Measurements from ENCODE around the gene CCDC107.
"Not testable (repeated sequence)": the region's sequence is repeated elsewhere in the genome, so short reads cannot be mapped to it uniquely, and the experiment has no call there.

Gene CCDC107, protein sequence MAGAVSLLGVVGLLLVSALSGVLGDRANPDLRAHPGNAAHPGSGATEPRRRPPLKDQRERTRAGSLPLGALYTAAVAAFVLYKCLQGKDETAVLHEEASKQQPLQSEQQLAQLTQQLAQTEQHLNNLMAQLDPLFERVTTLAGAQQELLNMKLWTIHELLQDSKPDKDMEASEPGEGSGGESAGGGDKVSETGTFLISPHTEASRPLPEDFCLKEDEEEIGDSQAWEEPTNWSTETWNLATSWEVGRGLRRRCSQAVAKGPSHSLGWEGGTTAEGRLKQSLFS

DNA sequence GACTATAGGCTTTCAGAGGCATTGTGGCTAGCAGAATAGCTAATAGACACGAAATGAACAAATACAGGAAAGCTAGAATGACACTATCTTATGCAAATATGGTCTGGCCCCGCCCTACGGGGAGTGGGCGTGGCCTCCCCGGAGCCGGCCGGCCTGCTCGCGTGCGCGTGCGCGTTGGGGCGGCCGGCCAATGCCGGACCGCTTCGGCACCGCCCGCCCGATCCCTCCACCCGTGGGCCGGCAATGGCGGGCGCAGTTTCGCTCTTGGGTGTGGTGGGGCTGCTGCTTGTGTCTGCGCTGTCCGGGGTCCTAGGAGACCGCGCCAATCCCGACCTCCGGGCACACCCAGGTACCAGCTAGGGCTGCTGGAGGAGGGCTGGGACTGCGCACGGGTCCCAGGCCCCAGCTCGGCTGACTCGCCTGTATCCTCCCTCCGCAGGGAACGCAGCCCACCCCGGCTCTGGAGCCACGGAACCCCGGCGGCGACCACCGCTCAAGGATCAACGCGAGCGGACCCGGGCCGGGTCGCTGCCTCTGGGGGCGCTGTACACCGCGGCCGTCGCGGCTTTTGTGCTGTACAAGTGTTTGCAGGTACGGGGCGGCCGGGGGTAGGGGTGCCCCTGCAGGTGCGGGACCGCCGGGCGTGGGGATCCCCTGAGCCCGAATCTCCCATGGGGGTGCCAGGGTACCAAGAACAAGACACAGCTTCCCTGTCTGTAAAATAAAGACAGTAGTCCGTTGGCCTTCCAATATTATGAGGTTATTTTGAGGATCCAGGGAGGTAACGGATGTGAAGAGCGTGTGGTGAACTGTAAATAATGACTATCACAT lies at the start of gene CCDC107:
Gene CCDC107 (plus strand): TSS at position 156 of the 831 bp plus-strand sequence. CDS start 88 bp downstream, at position 244.
- peak; percentile 53 for DNase-seq

DNA sequence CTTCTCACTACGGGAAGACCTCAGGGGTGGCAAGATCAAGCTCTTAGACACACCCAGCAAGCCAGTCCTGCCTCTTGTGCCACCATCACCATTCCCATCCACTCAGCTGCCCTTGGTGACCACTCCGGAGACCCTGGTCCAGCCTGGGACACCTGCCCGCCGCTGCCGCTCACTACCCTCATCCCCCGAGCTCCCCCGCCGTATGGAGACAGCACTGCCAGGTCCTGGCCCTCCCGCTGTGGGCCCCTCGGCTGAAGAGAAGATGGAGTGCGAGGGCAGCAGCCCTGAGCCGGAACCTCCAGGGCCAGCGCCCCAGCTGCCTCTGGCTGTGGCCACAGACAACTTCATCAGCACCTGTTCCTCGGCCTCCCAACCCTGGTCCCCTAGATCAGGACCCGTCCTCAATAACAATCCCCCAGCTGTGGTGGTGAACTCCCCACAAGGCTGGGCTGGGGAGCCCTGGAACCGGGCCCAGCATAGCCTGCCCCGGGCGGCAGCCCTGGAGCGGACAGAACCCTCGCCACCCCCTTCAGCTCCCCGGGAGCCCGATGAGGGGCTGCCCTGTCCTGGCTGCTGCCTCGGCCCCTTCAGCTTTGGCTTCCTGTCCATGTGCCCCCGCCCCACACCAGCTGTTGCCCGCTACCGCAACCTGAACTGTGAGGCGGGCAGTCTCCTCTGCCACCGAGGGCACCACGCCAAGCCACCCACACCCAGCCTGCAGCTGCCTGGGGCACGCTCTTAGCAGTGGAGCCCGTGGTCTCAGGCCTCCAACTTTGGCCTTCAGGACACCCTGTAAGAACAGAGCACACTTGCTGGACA lies 48.9 kb upstream of the CCDC107 start:
- no peak for DNase-seq

DNA sequence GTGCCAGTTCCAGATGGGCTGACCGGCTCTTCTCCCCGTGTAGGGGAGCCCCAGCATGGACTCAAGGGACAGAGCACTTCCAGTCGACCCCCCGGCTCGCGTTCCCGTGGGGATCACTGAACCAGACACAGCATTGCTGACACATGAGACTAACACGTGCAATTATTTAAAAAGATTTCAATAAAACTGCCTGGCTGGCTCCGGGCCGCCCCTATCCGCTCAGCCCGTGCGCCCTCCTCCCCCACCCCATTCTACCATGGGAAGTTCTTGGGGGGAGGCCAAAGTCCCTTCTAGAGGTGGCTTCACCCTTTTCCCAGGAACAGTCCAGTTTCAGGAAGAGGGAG lies 48.3 kb upstream of the CCDC107 start:
- no peak for DNase-seq

DNA sequence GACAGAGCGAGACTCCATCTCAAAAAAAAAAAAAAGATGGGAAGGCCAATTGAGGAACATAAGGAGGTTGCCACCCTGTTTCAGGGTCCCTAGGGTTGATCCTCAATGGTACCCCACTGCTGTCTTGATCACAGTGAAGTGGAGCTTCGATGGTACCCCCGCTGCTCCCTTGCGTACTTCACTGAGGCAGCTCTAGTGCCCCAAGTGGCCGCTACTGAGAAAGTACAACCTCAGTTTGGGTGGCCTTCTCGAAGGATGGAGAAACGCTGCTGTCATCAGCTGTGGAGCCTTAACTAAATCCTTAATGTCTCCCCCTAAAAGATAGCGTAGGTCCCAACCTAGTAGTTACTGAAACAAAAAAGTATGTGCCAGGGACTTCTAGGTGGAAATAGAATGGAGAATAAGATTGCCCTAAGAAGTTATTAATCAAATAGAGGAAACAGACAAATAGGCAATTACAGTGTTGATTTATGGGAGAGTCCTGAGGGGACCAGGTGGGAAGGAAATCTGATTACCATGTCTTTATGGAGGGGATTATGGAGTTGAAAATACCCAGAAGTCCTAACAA lies 46.8 kb upstream of the CCDC107 start:
- no peak for DNase-seq

DNA sequence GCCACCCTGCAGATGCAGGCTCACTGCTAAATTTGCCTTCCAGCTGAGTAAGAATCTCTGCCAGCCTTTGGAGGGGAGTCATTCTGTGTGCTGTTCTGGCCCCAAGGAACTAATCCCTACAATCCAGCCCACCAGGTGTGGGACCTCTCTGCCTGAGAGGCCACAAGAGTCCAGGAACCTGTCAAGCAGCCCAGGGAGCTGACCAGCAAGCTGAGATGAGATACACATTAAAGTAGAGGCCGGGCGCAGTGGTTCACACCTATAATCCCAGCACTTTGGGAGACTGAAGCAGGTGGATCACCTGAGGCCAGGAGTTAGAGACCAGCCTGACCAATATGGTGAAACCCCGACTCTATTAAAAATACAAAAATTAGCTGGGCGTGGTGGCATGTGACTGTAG lies 46.0 kb upstream of the CCDC107 start:
- DNase-seq, result not testable (repeated sequence)

DNA sequence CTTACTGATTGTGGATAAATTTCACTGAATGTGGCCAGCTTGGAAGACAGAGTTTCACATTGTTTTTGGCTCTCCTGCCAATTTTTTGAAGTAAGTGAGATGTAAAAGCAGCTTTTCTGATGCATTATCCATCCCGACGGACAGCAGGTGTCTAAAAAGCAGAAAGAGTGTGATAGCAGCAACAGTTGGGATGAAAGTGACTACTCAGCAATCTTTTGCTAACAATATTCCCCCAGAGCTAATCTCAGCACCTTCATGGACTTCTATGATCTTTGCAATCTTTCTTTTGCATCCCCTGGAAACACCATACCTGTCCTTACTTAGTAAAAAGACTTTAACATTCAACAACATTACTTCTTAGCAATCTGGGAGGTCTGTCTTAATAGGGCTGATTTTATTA lies 45.2 kb upstream of the CCDC107 start:
- no peak for DNase-seq

DNA sequence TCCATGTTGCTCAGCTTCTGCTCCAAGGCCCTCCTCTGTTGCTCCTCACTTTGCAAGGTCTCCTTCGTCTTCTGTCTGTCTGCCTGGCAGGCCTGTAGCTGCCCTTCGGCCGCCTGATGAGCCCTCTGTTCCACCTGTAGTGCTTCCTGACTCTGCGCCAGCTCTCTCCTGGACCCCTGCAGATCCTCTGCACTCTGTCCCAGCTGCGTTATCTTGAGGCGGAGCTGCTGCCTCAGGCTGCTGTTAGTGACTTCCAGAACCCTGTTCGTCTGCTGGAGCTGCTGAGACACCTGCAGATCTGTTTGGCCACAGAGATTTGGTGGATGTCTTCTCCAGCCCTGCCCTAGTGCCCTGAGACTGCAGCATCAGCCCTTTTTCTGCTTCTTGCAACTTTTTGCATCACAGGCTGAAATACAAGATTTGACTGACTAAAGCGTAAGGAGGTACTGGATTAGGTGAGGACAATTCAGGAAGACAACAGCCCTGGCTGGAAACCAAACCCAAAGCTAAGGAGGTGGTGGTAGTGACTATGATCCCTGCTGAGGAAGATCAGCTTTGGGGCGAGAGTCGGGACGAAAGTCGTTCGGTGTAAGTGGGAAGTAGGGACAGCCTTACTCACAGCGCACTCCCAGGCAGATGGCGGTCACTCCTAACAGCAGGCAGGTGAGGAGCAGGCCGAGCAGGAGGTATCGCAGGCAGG lies 42.0 kb upstream of the CCDC107 start:
- DNase-seq, result no peak

DNA sequence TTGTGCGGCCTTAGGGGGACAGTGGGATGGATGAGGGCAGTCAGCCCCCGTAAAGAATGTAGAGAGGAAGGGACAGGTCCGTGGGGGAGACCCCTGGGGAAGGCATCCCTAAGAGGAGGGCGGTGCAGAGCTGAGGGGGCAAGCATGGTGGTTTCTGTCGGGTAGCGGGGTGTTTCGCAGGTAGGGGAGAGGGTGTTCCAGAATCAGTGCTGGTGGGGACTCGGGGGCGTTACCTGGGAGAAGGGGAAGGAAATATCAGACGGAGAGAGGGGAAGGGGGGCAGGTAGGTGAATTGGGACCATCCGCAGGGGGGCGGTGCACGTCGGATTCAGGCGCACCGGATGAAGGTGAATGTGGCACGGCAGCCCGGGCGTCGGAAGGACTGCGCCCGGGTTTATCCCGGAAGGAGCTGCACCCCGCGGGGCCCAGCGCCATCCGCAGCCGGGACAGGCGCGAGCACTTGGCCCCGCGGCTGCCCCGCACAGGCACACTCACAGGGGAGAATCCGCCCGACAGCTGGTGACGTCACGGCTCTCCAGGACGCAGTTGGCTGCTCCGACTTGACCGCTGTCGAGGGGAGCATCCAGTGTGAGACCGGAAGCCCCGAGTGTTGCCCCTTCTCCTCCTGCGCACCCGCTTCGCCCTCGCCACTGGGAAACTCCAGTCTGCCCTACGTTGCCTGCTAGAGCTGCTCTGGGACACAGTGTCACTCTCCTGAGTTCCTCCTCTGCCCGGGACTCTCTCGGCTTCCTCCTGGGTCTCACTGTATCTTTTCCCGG lies 41.2 kb upstream of the CCDC107 start:
- DNase-seq, result no peak

DNA sequence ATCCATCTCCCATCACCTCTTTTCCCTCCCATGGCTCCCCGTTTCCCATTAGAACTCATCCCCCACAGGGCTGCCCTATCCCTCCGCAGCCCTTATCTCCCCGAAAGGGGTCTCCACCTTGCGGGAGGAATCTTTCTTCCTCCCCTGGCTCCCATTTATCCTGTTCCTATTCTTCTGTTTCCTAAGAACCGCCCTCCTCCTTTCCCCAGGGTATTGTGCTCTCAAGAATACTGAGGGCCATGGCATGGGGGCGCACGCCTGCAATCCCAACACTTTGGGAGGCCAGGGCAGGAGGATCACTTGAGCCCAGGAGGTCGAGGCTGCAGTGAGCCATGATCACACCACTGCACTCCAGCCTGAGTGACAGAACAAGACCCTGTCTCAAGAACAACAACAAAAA lies 40.5 kb upstream of the CCDC107 start:
- DNase-seq, result no peak

DNA sequence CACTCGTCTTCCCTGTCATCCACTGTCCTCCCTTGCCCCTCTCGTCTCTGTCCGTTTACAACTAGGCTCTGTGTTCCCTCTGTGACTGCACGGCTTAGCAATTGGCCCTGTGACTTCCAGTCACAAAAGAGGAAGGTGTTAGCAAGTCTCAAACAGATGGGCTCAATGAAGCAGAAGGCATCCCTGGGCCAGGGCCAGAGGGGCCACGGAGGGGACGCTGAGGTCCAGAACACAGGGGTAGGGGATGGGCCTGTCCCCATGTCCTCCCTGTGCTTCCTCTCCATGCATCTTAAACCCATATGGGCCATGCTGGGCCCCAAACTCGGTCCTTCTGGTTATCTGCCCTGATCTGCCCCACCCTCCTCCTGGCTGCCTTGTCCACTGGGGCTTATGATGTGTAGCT lies 39.8 kb upstream of the CCDC107 start, which contains the start of gene CD72:
Gene CD72 (minus strand): TSS at position 89 of the 403 bp plus-strand sequence. CDS start 110 bp downstream, outside the sequence.
- no peak for DNase-seq

DNA sequence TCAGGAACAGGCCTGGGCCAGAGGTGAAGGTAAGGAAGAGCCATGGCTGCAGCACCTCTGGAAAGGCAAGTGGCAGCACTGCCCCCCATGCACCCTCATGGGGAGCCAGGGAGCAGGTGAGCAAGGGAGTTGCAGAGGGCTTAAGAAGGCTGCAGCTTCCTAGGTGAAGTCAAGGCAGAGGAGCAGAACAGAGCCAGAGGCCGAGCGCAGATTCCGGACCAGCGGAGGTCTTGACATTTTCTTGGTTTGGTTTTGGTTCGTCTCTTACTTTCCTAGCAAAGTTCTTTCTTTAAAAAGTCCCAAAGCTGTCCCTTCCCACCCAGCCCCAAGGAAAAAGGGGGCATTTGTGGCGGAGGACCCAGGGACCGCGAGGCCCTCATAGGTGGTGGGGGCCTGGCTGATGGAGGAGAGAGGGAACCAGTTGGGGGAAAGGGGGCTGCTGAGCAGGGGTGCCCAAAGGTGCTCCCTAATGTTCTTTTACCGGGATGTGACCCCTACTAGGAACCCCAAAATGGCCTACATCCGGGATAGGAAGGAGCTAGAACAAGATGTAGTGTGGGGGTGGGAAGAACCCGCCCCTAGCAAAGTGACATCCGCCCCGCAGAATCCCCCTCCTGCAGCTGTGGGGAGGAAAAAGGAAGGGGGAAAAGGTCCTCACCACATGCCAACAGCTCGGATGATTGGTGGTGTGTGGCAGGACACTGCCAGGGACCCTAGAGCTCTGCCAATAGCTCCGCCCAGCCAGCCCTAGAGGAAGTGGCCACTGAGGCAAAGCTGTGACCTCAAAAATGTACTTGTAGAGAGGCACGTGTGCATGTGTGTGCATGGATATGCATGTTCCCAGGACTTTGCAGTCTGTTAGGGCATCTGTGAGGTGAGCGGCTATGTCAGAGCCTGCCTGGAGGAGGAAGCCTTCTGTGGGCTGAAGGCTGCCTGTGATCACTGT lies 39.0 kb upstream of the CCDC107 start:
- DNase-seq, result no peak

DNA sequence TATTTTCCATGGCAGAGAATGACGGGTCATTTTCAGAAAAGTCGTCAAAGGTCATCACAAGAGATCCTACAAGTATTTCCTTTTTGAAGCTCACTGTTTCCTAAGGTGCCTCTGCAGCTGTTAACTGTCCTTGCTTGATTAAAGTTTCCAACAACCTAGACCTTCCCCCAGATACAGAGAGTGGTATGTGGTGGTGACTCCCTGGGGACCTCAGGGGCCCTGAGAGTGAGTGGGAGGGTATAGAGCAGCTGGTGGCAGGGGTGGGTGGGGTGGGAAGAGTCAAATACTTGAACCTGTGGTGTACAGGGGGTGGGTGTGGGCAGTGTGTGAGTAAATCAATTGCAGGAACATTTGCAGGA lies 38.3 kb upstream of the CCDC107 start:
- DNase-seq, result no peak

DNA sequence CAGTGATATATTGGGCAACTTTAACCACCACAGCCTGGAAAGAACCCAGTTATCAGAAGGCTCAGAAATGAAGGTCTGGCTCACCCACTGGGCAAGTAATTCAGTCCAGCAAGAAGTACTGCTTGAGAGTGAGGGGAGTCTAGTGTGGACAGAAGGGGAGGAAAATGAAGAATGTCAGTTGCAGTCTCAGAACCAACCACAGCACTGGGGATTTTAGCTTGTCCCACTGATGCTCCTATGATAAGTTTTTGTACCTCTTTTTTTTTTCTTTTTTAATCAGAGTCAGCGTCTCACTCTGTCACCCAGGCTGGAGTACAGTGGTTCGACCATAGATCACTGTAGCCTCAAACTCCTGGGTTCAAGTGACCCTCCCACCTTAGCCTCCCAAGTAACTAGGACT lies 30.5 kb upstream of the CCDC107 start:
- DNase-seq, result no peak

DNA sequence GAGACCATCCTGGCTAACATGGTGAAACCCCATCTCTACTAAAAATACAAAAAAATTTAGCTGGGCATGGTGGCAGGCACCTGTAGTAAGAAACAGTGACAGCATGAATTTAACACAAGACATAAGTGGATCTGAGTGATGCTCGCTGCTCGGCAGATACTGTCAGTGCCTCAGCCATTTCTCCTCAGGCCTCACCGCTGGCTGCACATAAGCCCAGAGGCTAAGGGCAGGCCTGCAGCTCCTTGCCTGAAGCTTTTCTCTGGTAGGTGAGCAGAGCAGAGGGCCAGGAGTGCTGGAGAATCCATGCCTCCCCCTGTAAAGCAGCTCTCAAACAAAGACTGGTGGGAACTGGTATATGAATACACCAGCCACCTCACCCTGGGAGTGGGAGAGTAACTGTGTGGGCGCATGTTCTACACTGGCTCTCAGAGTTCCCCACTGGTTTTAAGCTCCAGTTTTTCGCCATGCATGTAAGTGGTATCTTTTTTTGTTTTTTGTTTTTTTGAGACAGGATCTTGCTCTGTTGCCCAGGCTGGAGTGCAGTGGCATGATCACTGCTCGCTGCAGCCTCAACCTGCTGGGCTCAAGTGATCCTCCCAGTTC lies 29.6 kb upstream of the CCDC107 start:
- DNase-seq, result no peak

DNA sequence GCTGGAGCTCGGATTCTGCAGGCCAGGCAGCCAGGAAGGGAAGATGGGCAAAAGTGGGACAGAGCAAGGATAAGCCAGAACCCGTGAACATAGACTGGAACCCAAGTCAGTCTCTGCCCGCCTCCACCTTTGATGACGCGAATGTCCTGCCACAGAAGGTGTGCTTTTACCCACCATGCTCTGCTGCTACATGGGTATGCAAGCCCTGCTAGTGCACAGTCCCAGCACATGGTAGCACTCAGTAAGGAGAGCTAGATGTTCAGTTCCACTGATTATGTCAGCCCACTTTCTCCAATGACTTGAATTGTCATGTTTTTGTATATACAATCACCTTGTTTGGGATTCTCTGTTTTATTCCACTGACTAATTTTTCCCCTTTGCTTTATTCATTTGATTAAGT lies 28.5 kb upstream of the CCDC107 start:
- no peak for DNase-seq

DNA sequence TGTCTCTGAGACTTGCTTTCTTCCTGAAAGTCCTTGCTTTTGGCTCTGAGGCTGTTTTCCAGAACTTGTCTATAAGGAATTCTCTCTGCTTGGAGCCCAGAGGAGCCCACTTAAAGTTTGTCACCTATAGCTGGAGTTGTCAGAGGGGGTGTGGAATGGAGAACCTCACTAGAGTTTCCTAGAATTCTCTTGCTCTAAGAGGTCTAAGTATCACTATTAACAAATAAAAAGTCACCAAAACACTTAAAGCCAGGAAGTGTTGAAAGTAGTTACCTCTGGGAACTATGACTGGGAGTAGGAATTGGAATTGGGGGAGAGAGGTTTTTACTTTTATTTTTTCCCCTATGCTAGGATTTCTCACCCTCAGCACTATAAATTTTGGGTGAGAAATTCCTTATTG lies 22.4 kb upstream of the CCDC107 start:
- DNase-seq, result no peak

DNA sequence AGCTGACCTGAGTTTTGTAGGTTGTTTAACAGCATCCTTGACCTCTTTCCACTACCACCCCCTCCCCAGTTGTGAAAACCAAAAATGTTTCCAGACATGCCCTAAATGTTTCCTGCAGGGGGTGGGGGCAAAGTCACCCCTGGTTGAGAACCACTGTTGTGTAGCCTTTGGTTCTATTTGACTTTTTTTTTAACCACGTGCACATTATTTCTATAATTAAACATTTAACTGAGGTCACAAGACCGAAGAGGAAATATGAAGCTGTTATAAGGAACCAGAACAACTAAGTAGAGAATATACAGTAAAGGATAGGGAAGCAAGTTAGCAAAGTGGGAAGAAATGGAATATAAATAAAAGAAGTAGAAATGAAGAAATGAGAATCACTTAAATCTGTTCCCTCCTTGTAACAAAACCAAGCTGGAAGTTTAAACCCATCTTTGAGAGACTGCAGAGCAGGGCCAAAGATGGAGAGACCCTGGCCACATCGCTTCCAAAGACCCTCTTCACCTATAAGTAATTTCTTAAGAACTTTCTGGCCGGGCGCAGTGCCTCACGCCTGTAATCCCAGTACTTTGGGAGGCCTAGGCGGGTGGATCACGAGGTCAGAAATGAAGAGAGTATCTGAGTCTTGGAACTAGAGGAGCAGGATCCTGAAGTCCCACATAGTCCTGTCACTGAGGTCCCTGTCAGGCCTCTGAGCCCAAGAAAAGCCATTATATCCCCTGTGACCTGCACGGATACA lies 21.8 kb upstream of the CCDC107 start:
- DNase-seq, result no peak

DNA sequence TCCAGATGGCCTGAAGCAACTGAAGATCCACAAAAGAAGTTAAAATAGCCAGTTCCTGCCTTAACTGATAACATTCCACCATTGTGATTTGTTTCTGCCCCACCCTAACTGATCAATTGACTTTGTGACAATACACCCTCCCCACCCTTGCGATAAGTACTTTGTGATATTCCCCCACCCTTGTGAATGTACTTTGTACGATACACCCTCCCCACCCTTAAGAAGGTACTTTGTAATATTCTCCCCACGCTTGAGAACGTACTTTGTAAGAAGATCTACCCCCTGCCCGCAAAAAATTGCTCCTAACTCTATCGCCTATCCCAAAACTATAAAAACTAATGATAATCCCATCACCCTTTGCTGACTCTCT lies 21.2 kb upstream of the CCDC107 start:
- DNase-seq, result not testable (repeated sequence)

DNA sequence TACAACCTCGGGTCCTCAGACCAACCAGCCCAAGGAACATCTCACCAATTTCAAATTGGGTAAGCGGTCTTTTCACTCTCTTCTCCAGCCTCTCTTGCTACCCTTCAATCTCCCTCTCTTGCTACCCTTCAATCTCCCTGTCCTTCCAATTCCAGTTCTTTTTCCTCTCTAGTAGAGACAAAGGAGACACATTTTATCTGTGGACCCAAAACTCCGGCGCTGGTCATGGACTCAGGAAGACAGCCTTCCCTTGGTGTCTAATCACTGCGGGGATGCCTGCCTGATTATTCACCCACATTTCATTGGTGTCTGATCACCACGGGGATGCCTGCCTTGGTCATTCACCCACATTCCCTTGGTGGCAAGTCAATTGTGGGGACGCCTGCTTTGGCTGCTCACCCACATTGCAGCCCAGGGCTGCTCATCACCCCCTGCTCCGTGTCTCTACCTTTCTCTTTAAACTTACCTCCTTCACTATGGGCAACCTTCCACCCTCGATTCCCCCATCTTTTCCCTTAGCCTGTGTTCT lies 20.6 kb upstream of the CCDC107 start:
- not testable (repeated sequence) for DNase-seq

Measured in NCI-H2171 (cell line).